SK-N-SH (cell line): ENCODE results near the gene IRF2BP1.

Experiments
- CHD2 ChIP-seq: fragments of 150-350 bp; IDR thresholded peaks from 2 replicates; pipeline ENCODE4 v1.6.1; 2018; ENCODE audit warnings: low read length; ENCODE audit not compliant: partially characterized antibody
- ELF1 ChIP-seq: IDR thresholded peaks from 2 replicates; pipeline ENCODE4 v1.4.0; 2012
- EP300 ChIP-seq, 2 experiments: IDR thresholded peaks; 2 replicates each; pipeline versions ENCODE4 v1.4.0 to v1.6.1; 2012; ENCODE audit warnings: borderline replicate concordance in 1 of 2, low read depth in 1 of 2, low read length in 1 of 2
- EZH2phosphoT487 ChIP-seq: fragments of 200-600 bp; sonication (generic); IDR thresholded peaks from 2 replicates; pipeline ENCODE4 v1.6.1; 2017; ENCODE audit warnings: low read depth, mixed run types, mild to moderate bottlenecking, antibody characterized with exemption, moderate library complexity, borderline replicate concordance
- FOXM1 ChIP-seq: IDR thresholded peaks from 2 replicates; pipeline ENCODE4 v1.4.0; 2012; ENCODE audit warnings: low read depth, mild to moderate bottlenecking
- RFX5 ChIP-seq: IDR thresholded peaks from 2 replicates; pipeline ENCODE4 v1.6.1; 2012; ENCODE audit warnings: mild to moderate bottlenecking, improper control_type of control experiment, low read length
- SIN3A ChIP-seq: IDR thresholded peaks from 2 replicates; pipeline ENCODE4 v1.6.1; 2012; ENCODE audit warnings: low read depth, mild to moderate bottlenecking, low read length, moderate library complexity, borderline replicate concordance
- SMC3 ChIP-seq: IDR thresholded peaks from 2 replicates; pipeline ENCODE4 v1.6.1; 2012; ENCODE audit warnings: low read depth, low read length, improper control_type of control experiment
- TF ChIP-seq, protein P1 (sequence below): fragments of 200-600 bp; sonication (generic); IDR thresholded peaks from 2 replicates; pipeline ENCODE4 v1.6.1; 2017; ENCODE audit warnings: antibody characterized with exemption, mild to moderate bottlenecking, moderate library complexity
- TF ChIP-seq, protein P2 (sequence below): IDR thresholded peaks from 2 replicates; pipeline ENCODE4 v1.4.0; 2012; ENCODE audit warnings: low read depth, borderline replicate concordance

DNA sequence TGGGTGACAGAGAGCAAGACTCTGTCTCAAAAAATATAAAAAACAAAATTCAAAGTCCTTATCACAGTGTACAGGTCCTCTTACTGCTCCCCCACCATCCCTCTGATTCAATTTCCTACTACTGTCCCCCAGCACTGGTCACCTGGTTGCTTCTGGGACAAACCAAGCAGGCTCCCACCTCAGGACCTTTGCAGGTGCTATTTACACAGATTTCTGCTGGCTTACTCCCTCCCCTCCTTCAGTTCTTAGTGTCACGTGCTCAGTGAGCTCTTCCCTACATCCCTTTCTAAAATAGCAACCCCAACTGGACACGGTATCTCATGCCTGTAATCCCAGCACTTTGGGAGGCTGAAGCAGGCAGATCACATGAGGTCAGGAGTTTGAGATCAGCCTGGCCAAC is 6.0 kb downstream of the IRF2BP1 start:
- TF ChIP-seq EZH2phosphoT487 (no peak), SIN3A (no peak), CHD2 (no peak), RFX5 (no peak), EP300 (IDR thresholded peaks at IDR 0.05; ENCODE audit: borderline replicate concordance in 1 of 2, low read depth in 1 of 2, low read length in 1 of 2) (no peak), FOXM1 (no peak), SMC3 (no peak), ELF1 (no peak)
- TF ChIP-seq, protein P1, sequence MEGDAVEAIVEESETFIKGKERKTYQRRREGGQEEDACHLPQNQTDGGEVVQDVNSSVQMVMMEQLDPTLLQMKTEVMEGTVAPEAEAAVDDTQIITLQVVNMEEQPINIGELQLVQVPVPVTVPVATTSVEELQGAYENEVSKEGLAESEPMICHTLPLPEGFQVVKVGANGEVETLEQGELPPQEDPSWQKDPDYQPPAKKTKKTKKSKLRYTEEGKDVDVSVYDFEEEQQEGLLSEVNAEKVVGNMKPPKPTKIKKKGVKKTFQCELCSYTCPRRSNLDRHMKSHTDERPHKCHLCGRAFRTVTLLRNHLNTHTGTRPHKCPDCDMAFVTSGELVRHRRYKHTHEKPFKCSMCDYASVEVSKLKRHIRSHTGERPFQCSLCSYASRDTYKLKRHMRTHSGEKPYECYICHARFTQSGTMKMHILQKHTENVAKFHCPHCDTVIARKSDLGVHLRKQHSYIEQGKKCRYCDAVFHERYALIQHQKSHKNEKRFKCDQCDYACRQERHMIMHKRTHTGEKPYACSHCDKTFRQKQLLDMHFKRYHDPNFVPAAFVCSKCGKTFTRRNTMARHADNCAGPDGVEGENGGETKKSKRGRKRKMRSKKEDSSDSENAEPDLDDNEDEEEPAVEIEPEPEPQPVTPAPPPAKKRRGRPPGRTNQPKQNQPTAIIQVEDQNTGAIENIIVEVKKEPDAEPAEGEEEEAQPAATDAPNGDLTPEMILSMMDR: no peak
- TF ChIP-seq, protein P2, sequence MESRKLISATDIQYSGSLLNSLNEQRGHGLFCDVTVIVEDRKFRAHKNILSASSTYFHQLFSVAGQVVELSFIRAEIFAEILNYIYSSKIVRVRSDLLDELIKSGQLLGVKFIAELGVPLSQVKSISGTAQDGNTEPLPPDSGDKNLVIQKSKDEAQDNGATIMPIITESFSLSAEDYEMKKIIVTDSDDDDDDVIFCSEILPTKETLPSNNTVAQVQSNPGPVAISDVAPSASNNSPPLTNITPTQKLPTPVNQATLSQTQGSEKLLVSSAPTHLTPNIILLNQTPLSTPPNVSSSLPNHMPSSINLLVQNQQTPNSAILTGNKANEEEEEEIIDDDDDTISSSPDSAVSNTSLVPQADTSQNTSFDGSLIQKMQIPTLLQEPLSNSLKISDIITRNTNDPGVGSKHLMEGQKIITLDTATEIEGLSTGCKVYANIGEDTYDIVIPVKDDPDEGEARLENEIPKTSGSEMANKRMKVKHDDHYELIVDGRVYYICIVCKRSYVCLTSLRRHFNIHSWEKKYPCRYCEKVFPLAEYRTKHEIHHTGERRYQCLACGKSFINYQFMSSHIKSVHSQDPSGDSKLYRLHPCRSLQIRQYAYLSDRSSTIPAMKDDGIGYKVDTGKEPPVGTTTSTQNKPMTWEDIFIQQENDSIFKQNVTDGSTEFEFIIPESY: no peak
